ENCODE results near the gene UBAP2.

Gene UBAP2

DNA sequence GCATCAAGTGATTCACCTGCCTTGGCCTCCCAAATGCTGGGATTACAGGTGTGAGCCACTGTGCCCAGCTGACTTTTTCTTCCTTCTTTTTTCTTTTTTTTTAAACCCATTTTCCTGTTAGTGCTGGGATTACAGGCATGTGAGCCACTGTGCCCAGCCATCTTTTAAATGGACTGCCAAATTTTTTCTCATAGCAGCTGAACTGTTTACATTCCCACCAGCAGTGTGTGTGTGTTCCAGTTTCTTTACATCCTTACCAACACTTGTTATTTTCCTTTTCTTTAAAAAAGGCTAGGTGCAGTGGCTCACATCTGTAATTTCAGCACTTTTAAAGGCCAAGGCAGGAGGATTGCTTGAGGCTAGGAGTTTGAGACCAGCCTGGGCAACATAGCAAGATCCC, 154.8 kb downstream of the UBAP2 start:
- TF ChIP-seq POLR2AphosphoS5 (IDR thresholded peaks at IDR 0.05; ENCODE audit: borderline replicate concordance, low read depth, low read length) = no peak
- no peak for TF ChIP-seq EZH2 (IDR thresholded peaks at IDR 0.05)
- no peak for TF ChIP-seq FOXP2 (optimal IDR thresholded peaks at IDR 0.05; ENCODE audit: control extremely low read depth, extremely low read length, insufficient read depth)
- Histone ChIP-seq H3K9me3 (ENCODE audit: low read depth, low read length) (no peaks in the 10 kb centered on the region), H3K9ac (ENCODE audit: insufficient read length) (no peak overlapping the region), H3K36me3 (ENCODE audit: insufficient read depth, low read length) (peaks cover 22% of the 10 kb centered on the region), H3K4me3 (no peak overlapping the region), H3K27ac (no peak overlapping the region)
- no peak for DNase-seq (ENCODE audit: low read depth, low spot score)

DNA sequence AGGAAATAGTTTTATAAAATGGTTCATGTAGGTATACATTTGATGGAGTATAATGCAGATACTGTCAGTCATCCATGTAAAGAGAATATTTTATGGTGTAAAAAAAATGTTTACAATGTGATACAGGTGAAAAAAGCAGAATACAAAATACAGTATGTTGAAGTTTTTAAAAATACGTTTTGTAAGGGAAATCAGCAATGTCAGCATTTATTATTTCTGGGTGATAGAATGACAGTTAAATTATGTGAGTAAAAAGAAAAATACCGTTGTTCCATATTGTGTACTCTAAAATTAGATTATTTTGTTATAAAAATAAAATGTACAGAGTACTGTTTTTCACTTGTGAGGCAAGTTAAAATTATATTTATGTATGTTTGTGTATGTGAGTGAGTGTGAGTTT, 162.7 kb downstream of the UBAP2 start:
- H3K9me3 ChIP-seq (ENCODE audit: low read depth, low read length) = no peaks in the 10 kb centered on the region
- peaks cover 31% of the 10 kb centered on the region for H3K36me3 ChIP-seq (ENCODE audit: insufficient read depth, low read length)
- no peak for DNase-seq (ENCODE audit: low read depth, low spot score)
- H3K27ac ChIP-seq = no peak overlapping the region
- no peak overlapping the region for H3K4me3 ChIP-seq
- no peak overlapping the region for H3K9ac ChIP-seq (ENCODE audit: insufficient read length)
- no peak for TF ChIP-seq POLR2AphosphoS5 (IDR thresholded peaks at IDR 0.05; ENCODE audit: borderline replicate concordance, low read depth, low read length)
- no peak for TF ChIP-seq EZH2 (IDR thresholded peaks at IDR 0.05)
- TF ChIP-seq FOXP2 (optimal IDR thresholded peaks at IDR 0.05; ENCODE audit: control extremely low read depth, extremely low read length, insufficient read depth) = no peak

DNA sequence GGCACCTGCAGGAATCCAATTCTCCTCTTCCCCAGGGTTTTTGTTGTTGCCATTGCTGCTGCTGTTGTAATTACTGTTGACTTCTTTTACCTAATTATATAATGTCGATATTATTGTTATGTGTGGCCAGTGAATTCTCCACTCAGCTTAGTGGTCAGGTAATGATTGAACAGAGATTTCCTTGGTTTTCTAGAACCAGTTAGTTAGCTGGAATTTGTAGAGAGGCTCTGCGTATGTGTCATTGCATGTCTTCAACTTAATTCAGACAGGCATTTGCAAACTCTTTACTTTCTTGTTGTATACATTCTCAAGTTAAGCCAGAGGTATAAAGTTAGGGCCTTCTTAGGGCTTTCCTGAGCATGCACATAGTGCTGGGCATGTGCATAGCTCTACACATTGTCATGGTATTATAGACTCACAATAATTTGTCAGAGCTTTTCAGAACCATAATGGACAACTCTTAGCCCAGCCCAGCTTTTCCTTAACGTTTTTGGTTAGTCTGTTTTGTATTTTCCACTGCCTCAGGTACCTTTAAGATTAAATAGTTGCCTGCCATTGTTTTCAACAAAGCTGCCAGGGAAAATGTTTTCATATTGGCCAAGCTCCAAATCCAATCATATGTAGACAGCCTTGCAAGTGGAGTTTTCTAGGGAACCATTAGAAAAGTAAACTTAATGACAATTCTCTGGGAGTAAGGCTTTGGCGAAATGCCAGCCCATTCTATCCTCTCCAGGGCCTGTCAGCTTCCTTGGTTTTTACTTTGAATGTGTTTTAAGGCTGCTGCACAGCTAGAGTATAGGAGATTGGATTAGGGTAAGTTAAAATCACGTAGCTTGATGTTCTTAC, 163.6 kb downstream of the UBAP2 start:
- Histone ChIP-seq H3K4me3 (peak overlapping the region; percentile 34; the same call in 1 of the 2 replicates), H3K9ac (ENCODE audit: insufficient read length) (no peak overlapping the region), H3K36me3 (ENCODE audit: insufficient read depth, low read length) (peaks cover 29% of the 10 kb centered on the region), H3K9me3 (ENCODE audit: low read depth, low read length) (no peaks in the 10 kb centered on the region), H3K27ac (peak overlapping the region; percentile 48)
- peak; percentile 64 for DNase-seq (ENCODE audit: low read depth, low spot score)
- TF ChIP-seq FOXP2 (optimal IDR thresholded peaks at IDR 0.05; ENCODE audit: control extremely low read depth, extremely low read length, insufficient read depth) = no peak
- no peak for TF ChIP-seq EZH2 (IDR thresholded peaks at IDR 0.05)
- TF ChIP-seq POLR2AphosphoS5 (IDR thresholded peaks at IDR 0.05; ENCODE audit: borderline replicate concordance, low read depth, low read length) = no peak

DNA sequence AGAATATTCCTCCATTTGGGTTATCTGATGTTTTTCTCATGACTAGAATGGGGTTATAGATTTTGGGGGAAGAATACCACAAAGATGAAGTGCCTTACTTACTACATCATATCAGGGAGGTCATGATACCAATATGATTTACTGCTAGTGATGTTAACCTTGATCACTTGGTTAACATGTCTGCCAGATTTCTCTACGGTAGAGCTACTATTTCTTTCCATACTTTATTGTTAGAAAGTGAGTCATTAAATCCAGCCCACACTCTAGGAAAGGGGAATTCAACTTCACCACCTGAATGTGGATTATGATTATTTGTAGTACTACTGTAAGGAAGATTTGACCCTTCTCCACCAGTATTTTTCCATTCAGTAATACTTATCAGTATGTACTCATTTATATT, 167.1 kb downstream of the UBAP2 start:
- TF ChIP-seq POLR2AphosphoS5 (IDR thresholded peaks at IDR 0.05; ENCODE audit: borderline replicate concordance, low read depth, low read length) (no peak), EZH2 (IDR thresholded peaks at IDR 0.05) (no peak), FOXP2 (optimal IDR thresholded peaks at IDR 0.05; ENCODE audit: control extremely low read depth, extremely low read length, insufficient read depth) (no peak)
- Histone ChIP-seq H3K27ac (no peak overlapping the region), H3K36me3 (ENCODE audit: insufficient read depth, low read length) (peaks cover 2% of the 10 kb centered on the region; the same call in 1 of the 2 replicates), H3K9me3 (ENCODE audit: low read depth, low read length) (no peaks in the 10 kb centered on the region), H3K4me3 (no peak overlapping the region), H3K9ac (ENCODE audit: insufficient read length) (no peak overlapping the region)
- DNase-seq (ENCODE audit: low read depth, low spot score) = no peak

DNA sequence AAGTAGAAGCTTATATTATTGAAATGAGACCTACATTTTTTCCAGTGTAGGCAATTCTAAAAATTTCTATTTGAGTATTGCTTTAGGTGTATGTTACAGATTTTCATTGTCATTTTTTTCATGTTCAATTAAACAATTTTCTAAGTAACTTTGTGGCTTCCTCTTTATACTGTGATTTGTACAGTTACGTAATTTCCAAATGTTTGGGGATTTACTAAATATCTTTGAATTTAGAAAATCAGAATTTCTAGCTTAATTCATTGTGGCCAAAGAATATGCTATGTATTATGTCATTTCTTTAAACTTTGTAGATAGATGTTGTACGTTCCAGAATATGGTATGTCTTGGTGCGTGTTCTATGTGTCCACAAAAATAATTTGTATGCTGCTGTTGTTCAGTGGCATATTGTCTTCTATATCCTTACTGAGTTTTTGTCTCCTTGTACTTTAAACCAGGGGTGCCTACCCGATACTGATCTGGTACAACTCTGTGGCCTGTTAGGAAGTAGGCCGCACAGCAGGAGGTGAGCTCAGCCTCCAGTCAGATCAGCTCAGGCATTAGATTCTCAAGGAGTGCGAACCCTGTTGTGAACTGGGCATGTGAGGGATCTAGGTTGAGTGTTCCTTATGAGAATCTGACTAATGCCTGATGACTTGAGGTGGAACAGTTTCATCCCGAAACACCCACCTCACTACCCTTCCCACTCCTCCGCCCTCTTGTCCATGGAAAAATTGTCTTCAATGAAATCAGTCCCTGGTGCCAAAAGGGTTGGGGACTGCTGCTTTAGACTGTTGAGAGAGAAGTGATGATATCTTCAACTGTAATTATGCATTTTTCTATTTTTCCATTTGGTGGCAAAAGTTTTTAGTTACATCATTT, 168.2 kb downstream of the UBAP2 start:
- Histone ChIP-seq H3K9me3 (ENCODE audit: low read depth, low read length) (no peaks in the 10 kb centered on the region), H3K27ac (peak overlapping the region; percentile 4), H3K36me3 (ENCODE audit: insufficient read depth, low read length) (no peaks in the 10 kb centered on the region), H3K9ac (ENCODE audit: insufficient read length) (no peak overlapping the region), H3K4me3 (no peak overlapping the region)
- no peak for DNase-seq (ENCODE audit: low read depth, low spot score)
- TF ChIP-seq EZH2 (IDR thresholded peaks at IDR 0.05) (no peak), POLR2AphosphoS5 (IDR thresholded peaks at IDR 0.05; ENCODE audit: borderline replicate concordance, low read depth, low read length) (no peak), FOXP2 (optimal IDR thresholded peaks at IDR 0.05; ENCODE audit: control extremely low read depth, extremely low read length, insufficient read depth) (no peak)

DNA sequence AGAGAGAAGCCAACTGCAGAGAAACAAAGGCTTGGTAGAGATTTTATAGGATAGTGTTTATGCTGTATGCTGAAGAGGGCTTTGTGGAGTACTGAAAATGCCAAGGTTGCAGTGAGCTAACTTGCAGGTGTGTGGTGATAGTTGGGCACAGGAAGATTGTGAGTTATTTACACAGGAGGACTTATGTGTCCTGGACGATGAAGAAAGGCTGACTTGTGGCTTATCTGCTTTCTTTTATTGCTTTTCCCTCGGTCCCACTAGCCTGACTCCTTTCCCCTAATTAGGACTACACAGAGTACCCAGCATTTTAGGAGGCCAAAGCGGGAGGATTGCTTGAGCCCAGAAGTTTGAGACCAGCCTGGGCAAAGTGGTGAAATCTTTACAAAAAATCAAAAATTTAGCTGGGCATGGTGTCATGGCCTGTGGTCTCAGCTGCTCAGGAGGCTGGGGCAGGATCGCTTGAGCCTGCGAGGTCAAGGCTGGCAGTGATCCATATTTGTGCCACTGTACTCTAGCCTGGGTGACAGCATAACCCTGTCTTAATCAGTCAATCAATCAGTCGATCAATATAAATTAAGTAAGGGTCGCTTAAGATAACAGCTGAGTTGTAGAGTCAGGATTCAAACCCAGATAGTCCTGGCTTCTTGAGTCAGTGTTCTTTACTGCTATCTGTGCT, 169.9 kb downstream of the UBAP2 start:
- no peaks in the 10 kb centered on the region for H3K9me3 ChIP-seq (ENCODE audit: low read depth, low read length)
- no peaks in the 10 kb centered on the region for H3K36me3 ChIP-seq (ENCODE audit: insufficient read depth, low read length)
- H3K4me3 ChIP-seq = no peak overlapping the region
- no peak for DNase-seq (ENCODE audit: low read depth, low spot score)
- no peak overlapping the region for H3K27ac ChIP-seq
- no peak overlapping the region for H3K9ac ChIP-seq (ENCODE audit: insufficient read length)
- no peak for TF ChIP-seq FOXP2 (optimal IDR thresholded peaks at IDR 0.05; ENCODE audit: control extremely low read depth, extremely low read length, insufficient read depth)
- TF ChIP-seq EZH2 (IDR thresholded peaks at IDR 0.05) = no peak
- TF ChIP-seq POLR2AphosphoS5 (IDR thresholded peaks at IDR 0.05; ENCODE audit: borderline replicate concordance, low read depth, low read length) = no peak

DNA sequence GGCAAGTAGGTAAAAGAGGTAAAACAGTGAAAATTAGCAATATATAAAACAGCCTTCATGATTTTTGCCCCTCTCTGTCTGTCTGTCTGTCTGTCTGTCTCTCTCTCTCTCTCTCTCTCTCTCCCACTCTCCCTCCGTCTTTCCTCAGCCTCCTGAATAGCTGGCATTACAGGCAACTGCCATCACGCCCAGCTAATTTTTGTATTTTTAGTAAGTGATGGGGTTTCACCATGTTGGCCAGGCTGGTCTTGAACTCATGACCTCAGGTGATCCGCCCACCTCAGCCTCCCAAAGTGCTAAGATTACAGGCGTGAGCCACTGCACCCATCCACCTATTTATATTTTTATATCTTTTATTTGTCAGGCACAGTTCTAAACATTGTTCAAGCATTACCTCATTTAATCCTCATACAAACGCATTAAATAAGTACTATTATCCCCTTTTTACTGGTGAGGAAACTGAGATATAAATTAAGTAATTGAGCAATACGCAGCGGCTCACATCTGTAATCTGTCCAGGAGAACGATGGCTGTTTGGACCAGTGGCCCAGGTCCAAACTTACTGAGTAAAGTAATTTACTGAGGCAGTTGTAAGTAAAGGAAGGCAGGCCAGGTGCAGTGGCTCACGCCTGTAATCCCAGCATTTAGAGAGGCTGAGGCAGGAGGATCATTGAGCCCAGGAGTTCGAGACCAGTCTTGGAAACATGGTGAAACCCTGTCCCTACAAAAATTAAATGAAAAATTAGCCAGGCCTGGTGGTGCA, 170.8 kb downstream of the UBAP2 start:
- no peak for TF ChIP-seq POLR2AphosphoS5 (IDR thresholded peaks at IDR 0.05; ENCODE audit: borderline replicate concordance, low read depth, low read length)
- no peak for TF ChIP-seq EZH2 (IDR thresholded peaks at IDR 0.05)
- DNase-seq (ENCODE audit: low read depth, low spot score) = no peak
- Histone ChIP-seq H3K36me3 (ENCODE audit: insufficient read depth, low read length) (no peaks in the 10 kb centered on the region), H3K27ac (no peak overlapping the region), H3K4me3 (no peak overlapping the region), H3K9me3 (ENCODE audit: low read depth, low read length) (no peaks in the 10 kb centered on the region), H3K9ac (ENCODE audit: insufficient read length) (no peak overlapping the region)
